ENCODE results near the gene KCNK7.

Gene KCNK7

GRCh38 chr11:65612691-65613090 lies 17.1 kb upstream of the KCNK7 start:
- no peak for TF ChIP-seq CTCF (IDR thresholded peaks at IDR 0.05; ENCODE audit: extremely low read depth, missing control alignments)
- DNase-seq (ENCODE audit: low spot score), result no peak

- no peak for DNase-seq (ENCODE audit: low spot score)
- TF ChIP-seq CTCF (IDR thresholded peaks at IDR 0.05; ENCODE audit: extremely low read depth, missing control alignments), result no peak
These were observed 16.4 kb upstream of the KCNK7 start for GRCh38 chr11:65611758-65612603.

GRCh38 chr11:65611028-65611757 lies 15.6 kb upstream of the KCNK7 start:
- no peak for DNase-seq (ENCODE audit: low spot score)
- no peak for TF ChIP-seq CTCF (IDR thresholded peaks at IDR 0.05; ENCODE audit: extremely low read depth, missing control alignments)

GRCh38 chr11:65610404-65610803 lies 14.8 kb upstream of the KCNK7 start:
- no peak for DNase-seq (ENCODE audit: low spot score)
- TF ChIP-seq CTCF (IDR thresholded peaks at IDR 0.05; ENCODE audit: extremely low read depth, missing control alignments), result no peak

- no peak for DNase-seq (ENCODE audit: low spot score)
- no peak for TF ChIP-seq CTCF (IDR thresholded peaks at IDR 0.05; ENCODE audit: extremely low read depth, missing control alignments)
These were observed 14.1 kb upstream of the KCNK7 start for GRCh38 chr11:65609665-65610064.

GRCh38 chr11:65609229-65609628 lies 13.6 kb upstream of the KCNK7 start:
- no peak for TF ChIP-seq CTCF (IDR thresholded peaks at IDR 0.05; ENCODE audit: extremely low read depth, missing control alignments)
- no peak for DNase-seq (ENCODE audit: low spot score)

Measured in GM20000 (cell line).